ENCODE measurements around the gene HMGN4. TPM values are rescaled to one million over a fixed set of nuclear protein-coding genes. Genes with fewer than 3 reads are reported as not detected.

The HMGN4 gene
- total and polyA plus RNA-seq, 9 of the 15 experiments (the other 6 are each of a cell fraction or from before 2014, with no cell fraction given): 35.4 to 134 (median 94.1) TPM

DNA sequence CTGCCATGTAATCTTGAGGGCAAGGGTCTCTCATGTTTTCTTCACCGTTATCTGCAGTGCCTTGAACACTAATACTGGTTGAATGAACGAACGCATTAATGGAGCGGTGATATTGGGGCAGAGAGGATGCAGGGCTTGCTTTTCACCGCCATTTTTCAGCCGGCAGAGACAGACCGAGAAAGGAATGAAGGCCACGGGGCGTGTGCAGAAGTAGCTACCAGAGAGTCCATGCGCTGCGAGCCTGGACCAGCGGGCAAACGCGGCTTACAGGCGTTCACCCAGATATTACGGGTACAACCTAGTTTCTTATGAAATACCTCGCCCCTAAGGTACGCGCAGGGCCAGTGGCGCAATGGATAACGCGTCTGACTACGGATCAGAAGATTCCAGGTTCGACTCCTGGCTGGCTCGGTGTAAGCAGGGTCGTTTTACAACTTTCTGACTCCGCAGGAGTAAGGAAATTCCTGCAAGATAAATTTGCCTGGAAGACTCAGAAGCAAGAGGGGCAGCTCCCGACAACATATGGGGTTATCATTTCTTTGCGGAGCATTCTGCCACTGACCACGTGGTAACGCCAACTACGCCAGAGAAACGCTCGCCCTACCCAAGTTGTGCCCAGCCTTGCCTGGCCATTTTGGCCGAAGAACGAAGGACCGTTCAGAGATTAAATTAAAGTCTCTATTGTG is 863 bp upstream of the HMGN4 start (continued):
- TF ChIP-seq, protein P1, sequence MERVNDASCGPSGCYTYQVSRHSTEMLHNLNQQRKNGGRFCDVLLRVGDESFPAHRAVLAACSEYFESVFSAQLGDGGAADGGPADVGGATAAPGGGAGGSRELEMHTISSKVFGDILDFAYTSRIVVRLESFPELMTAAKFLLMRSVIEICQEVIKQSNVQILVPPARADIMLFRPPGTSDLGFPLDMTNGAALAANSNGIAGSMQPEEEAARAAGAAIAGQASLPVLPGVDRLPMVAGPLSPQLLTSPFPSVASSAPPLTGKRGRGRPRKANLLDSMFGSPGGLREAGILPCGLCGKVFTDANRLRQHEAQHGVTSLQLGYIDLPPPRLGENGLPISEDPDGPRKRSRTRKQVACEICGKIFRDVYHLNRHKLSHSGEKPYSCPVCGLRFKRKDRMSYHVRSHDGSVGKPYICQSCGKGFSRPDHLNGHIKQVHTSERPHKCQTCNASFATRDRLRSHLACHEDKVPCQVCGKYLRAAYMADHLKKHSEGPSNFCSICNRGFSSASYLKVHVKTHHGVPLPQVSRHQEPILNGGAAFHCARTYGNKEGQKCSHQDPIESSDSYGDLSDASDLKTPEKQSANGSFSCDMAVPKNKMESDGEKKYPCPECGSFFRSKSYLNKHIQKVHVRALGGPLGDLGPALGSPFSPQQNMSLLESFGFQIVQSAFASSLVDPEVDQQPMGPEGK (CRISPR knock-in tag; IDR thresholded peaks at IDR 0.05; ENCODE audit: borderline replicate concordance): no peak
- no peak for TF ChIP-seq CHD4 (IDR thresholded peaks at IDR 0.05; ENCODE audit: insufficient read depth, insufficient replicate concordance, low read depth, low read length, poor library complexity, severe bottlenecking)
- TF ChIP-seq, protein P2, sequence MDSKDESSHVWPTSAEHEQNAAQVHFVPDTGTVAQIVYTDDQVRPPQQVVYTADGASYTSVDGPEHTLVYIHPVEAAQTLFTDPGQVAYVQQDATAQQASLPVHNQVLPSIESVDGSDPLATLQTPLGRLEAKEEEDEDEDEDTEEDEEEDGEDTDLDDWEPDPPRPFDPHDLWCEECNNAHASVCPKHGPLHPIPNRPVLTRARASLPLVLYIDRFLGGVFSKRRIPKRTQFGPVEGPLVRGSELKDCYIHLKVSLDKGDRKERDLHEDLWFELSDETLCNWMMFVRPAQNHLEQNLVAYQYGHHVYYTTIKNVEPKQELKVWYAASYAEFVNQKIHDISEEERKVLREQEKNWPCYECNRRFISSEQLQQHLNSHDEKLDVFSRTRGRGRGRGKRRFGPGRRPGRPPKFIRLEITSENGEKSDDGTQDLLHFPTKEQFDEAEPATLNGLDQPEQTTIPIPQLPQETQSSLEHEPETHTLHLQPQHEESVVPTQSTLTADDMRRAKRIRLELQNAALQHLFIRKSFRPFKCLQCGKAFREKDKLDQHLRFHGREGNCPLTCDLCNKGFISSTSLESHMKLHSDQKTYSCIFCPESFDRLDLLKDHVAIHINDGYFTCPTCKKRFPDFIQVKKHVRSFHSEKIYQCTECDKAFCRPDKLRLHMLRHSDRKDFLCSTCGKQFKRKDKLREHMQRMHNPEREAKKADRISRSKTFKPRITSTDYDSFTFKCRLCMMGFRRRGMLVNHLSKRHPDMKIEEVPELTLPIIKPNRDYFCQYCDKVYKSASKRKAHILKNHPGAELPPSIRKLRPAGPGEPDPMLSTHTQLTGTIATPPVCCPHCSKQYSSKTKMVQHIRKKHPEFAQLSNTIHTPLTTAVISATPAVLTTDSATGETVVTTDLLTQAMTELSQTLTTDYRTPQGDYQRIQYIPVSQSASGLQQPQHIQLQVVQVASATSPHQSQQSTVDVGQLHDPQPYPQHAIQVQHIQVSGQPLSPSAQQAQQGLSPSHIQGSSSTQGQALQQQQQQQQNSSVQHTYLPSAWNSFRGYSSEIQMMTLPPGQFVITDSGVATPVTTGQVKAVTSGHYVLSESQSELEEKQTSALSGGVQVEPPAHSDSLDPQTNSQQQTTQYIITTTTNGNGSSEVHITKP (IDR thresholded peaks at IDR 0.05; ENCODE audit: partially characterized antibody): peak; percentile 6
- no peak for TF ChIP-seq C11orf30 (IDR thresholded peaks at IDR 0.05; ENCODE audit: low read depth)
- TF ChIP-seq TCF7L2 (IDR thresholded peaks at IDR 0.05; ENCODE audit: low read depth, low read length): no peak
- no peak for TF ChIP-seq FUS (optimal IDR thresholded peaks at IDR 0.05; ENCODE audit: low read depth, low read length)
- no peak for TF ChIP-seq ZNF551 (CRISPR knock-in tag; IDR thresholded peaks at IDR 0.05)
- TF ChIP-seq ZNF780A (CRISPR knock-in tag; IDR thresholded peaks at IDR 0.05): no peak
- TF ChIP-seq ZNF830 (CRISPR knock-in tag; IDR thresholded peaks at IDR 0.05): peak; percentile 87; the same call in 1 of the 2 replicates
- peak; percentile 83 for TF ChIP-seq EP400 (IDR thresholded peaks at IDR 0.05)
- TF ChIP-seq, protein P3, sequence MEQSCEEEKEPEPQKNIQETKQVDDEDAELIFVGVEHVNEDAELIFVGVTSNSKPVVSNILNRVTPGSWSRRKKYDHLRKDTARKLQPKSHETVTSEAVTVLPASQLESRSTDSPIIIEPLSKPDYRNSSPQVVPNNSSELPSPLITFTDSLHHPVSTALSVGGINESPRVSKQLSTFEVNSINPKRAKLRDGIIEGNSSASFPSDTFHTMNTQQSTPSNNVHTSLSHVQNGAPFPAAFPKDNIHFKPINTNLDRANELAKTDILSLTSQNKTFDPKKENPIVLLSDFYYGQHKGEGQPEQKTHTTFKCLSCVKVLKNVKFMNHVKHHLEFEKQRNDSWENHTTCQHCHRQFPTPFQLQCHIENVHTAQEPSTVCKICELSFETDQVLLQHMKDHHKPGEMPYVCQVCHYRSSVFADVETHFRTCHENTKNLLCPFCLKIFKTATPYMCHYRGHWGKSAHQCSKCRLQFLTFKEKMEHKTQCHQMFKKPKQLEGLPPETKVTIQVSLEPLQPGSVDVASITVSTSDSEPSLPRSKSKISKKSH (CRISPR knock-in tag; IDR thresholded peaks at IDR 0.05): no peak
- TF ChIP-seq PHB2 (IDR thresholded peaks at IDR 0.05; ENCODE audit: low read depth): no peak
- TF ChIP-seq HNRNPUL1 (IDR thresholded peaks at IDR 0.05; ENCODE audit: low read length): no peak
- no peak for TF ChIP-seq TAF15 (IDR thresholded peaks at IDR 0.05; ENCODE audit: low read depth, low read length)
- peak; percentile 92 for TF ChIP-seq ZNF24 (IDR thresholded peaks at IDR 0.05)
- TF ChIP-seq SIX5 (IDR thresholded peaks at IDR 0.05; ENCODE audit: borderline replicate concordance in 1 of 2, insufficient read depth in 1 of 2, low read depth in 1 of 2, low read length in 2 of 2): no peak
- TF ChIP-seq, protein P4, sequence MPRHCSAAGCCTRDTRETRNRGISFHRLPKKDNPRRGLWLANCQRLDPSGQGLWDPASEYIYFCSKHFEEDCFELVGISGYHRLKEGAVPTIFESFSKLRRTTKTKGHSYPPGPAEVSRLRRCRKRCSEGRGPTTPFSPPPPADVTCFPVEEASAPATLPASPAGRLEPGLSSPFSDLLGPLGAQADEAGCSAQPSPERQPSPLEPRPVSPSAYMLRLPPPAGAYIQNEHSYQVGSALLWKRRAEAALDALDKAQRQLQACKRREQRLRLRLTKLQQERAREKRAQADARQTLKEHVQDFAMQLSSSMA (CRISPR knock-in tag; IDR thresholded peaks at IDR 0.05): 0 out of 2 replicates have a peak, but pooled peaks have one; percentile 7
- 0 out of 2 replicates have a peak, but pooled peaks have one; percentile 39 for TF ChIP-seq BMI1 (IDR thresholded peaks at IDR 0.05; ENCODE audit: low read length)
- TF ChIP-seq, protein P5, sequence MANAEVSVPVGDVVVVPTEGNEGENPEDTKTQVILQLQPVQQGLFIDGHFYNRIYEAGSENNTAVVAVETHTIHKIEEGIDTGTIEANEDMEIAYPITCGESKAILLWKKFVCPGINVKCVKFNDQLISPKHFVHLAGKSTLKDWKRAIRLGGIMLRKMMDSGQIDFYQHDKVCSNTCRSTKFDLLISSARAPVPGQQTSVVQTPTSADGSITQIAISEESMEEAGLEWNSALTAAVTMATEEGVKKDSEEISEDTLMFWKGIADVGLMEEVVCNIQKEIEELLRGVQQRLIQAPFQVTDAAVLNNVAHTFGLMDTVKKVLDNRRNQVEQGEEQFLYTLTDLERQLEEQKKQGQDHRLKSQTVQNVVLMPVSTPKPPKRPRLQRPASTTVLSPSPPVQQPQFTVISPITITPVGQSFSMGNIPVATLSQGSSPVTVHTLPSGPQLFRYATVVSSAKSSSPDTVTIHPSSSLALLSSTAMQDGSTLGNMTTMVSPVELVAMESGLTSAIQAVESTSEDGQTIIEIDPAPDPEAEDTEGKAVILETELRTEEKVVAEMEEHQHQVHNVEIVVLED (CRISPR knock-in tag; IDR thresholded peaks at IDR 0.05): peak; percentile 49; the same call in 1 of the 2 replicates

All from K562 (cell line).